ENCODE data around the gene NPC2.
A peak's percentile ranks its signal among the peaks of the same experiment; 100 is the strongest.

Gene NPC2

DNA sequence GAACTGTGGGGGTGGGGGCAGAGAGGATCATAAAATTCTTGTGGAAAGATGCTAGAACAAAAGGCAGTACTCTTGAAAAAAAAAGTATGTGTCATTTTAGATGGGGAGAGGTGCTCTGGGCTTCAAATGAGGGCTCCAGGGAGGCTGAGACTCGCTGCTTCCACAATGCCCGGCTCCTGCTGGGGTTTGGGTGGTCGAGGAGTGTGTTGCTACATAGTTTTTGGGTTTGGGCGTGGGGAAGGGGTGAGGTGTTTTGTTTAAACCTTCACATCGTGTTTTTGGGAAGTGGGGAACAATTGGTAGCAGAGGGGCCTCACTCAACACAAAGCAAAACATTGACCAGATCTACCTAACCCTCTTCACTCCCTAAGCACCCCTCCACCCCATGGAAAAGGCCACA, 8.6 kb upstream of the NPC2 start:
- DNase-seq: no peak

- no peak for DNase-seq
These were observed 8.1 kb upstream of the NPC2 start for GRCh38 chr14:74501135-74501614.

DNA sequence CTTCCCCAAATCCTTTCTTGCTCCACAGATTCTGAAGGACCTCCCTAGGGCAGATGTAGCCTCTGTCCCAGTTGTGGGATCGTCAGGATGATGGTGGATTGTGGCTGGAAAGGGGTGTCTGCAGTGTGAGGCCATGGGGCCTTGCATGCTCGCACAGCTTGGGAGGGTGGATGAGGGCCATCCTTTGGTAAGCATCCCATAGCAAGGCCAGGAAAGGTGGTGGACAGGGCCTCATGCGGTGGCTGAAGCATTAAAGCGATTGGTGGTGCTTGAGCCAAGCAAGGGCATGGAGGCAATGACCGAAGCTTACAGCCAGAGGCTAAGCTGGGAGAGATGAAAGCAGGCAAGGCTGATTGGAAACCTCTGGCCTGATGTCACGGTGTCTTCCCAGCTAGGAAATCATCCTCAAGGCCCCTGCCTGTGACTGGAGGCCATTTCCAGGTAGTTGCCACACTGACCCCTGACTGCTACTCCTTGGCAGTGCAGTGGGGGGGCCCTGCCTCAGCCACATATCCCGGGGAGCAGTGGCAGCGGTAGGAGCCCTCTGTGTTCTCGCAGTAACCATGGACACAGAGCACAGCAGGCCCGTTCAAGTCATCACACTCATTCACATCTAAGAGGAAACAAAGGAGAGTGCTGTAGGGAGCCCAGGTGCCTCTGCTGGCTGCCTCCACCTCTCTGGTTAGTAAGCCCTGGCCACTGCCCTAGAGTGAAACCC, 7.5 kb upstream of the NPC2 start:
- DNase-seq: no peak

- DNase-seq: no peak
These were observed 2.3 kb upstream of the NPC2 start for GRCh38 chr14:74495356-74495755.

- peak; percentile 100 for DNase-seq
These were observed 497 bp upstream of the NPC2 start, which contains the start of gene ISCA2 for GRCh38 chr14:74493343-74494261. ISCA2 (plus strand) TSS chr14:74493765; CDS start chr14:74493775, 10 bp downstream.

GRCh38 chr14:74491956-74492775, 939 bp downstream of the NPC2 start:
- no peak for DNase-seq

DNA sequence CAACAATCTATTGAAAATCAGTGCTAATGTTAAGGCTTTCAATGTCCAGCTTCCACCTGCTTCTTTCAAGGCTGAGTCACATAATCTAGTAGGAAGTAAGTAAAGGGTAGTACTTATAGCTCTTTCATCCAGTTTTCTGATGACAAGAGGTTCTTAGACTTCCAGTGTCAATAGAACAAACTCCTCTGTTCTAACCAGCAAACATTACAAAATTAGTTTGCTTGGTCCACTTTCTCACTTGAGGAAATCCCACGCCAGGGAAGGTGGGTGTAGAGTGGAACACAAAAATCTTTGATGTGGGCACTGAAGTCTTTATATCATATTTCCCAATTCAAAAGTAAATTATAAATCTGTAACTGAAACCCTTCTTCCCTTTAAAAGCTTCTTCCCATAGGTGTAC, 2.6 kb downstream of the NPC2 start:
- no peak for DNase-seq

GRCh38 chr14:74488786-74489397, 4.2 kb downstream of the NPC2 start:
- no peak for DNase-seq

- DNase-seq: no peak
These were observed 6.9 kb downstream of the NPC2 start for GRCh38 chr14:74486164-74486563.

DNA sequence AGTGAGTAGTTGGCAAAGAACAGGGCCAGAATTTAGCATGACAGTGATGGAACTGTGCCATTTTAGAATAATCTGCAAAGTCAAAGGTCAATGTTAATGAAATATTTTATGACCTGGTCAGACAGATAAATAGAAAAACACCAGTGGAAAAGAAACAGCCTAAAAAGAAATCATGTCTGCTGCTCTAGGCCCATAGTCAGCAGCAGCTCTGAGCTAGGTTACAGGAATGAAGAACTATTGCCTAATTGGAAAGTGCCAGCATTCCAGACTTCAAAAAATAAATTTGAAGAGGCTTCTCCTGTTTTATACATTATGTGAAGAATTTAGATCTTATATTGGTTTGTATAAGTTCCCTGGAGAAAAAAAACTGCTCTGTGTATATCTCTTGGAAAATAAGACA, 9.8 kb downstream of the NPC2 start:
- no peak for DNase-seq

GRCh38 chr14:74482571-74482970, 10.5 kb downstream of the NPC2 start:
- no peak for DNase-seq

DNA sequence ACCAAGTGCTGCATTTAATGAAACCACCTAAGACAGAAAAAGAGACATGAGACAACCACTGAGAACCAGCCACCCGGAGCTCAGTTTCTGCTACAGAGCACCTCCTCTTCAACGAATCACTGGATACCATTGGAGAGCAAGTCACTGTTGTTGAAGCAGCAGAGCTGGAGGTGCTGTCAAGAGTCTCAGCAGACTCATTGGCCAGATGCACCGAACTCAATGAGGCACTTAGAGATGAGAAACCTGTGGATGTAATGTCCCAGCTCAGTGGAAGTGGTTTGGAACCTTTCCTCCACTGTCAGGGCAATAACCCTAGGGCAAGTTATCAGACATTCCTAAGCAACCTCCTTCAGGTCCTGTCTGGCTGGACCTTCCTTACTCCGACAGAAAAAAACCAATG, 13.1 kb downstream of the NPC2 start:
- no peak for DNase-seq

GRCh38 chr14:74478996-74479635, 14.0 kb downstream of the NPC2 start:
- no peak for DNase-seq

- no peak for DNase-seq
These were observed 16.5 kb downstream of the NPC2 start for GRCh38 chr14:74476607-74477006.

GRCh38 chr14:74476107-74476506, 17.0 kb downstream of the NPC2 start:
- DNase-seq: no peak

- no peak for DNase-seq
These were observed 17.4 kb downstream of the NPC2 start for GRCh38 chr14:74475678-74476077.

- DNase-seq: no peak
These were observed 18.7 kb downstream of the NPC2 start for GRCh38 chr14:74474376-74474775.

- DNase-seq: no peak
These were observed 20.5 kb downstream of the NPC2 start for GRCh38 chr14:74472601-74473000.

DNA sequence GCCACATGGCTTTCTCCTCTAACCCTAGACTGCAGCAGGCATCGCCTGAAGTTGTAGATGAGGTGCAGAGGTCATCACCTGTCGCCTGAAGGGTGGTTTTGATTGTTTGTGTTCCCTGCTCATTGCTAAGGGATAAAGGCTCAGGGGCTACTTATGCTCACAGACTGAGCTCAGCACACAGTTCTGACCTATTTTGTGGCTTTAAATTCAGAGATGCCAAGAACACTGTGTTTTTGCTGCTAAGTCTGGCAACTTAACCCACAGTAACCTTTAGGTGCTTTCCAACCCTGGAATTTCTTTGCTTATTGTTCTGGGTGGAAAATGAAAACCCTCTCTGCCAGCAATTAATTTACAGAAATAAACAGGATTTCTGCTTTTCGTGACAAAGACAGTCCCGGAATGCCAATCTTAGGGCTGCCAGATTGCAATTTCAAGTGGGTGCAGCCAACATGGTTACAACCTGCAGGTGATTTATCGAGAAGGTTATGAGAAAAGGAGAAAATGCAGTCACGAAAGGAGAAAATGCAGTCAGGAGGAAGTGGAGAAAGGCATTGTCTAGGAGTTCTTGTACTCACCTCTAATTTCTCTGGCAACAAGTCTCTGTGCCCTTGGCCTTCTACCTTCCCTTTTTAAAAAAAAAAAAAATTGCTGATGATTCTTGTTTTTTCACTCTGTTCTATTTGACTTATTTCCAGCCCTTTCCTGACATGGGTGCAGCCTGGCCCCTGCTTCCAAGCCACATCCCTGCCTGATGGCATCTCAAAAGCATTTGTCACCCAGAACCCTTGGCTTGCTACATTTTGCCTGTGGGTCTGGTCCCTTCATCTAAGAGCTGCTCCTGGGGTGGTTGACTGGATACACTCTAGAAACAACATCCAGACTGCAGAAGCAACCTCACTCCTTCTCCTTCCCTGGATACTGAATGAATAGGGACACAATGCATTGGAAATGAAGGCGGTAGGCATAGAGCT, 23.3 kb downstream of the NPC2 start:
- DNase-seq: no peak

DNA sequence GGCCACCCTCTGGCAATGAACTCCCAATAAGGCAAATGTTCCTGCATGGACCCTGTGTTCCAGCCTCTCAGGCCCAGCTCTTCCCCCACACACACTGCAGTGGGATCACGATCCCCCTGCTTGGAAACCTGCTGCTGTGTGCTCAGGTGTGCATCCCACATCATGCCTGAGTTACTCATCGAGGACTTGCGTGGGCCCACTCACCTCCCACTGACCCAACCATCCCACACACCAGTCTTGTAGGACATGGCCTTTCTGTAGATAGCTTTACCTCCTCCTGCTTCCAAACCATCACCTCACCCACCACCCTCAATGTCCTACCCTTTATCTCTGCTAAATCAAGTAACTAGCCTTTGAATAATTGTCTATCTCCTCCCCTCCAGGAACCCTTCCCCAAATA, 24.6 kb downstream of the NPC2 start:
- no peak for DNase-seq

DNA sequence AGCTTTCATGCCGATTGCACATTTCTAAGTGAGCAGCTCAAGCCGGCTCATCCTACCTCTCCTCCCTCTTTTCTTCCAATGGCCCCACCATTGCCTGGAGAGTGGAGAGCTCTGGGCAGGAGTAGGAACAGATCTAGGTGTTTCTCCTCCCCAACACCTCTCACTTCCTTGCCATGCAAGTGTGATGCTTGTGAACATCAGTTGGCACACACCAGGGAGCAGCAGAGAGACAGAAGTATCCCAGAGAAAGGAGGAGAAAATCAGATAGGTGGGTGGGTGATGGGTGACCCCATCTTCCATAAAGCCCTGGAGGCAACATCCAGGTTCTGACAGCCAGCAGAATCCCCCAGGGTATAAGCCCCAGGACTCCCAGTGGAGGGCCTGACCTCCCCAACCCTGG, 27.8 kb downstream of the NPC2 start:
- no peak for DNase-seq
